Peyer's patch (tissue), 4 donors: Measurements from ENCODE around the gene TFDP1. TPM values are rescaled to one million over a fixed set of nuclear protein-coding genes. Genes with fewer than 3 reads are reported as not detected.

Source experiments
- DNase-seq, 3 donors: peaks; one replicate each; pipeline ENCODE4 v3.0.0-alpha.2; 2017 to 2019
- H3K27ac ChIP-seq, 4 donors: fragments of 200-600 bp; sonication (generic); one replicate each; pipeline ENCODE4 v1.5.1; 2016 to 2019
- H3K27me3 ChIP-seq, 2 donors: fragments of 200-600 bp; sonication (generic); one replicate each; pipeline ENCODE4 v1.5.1; 2019
- H3K36me3 ChIP-seq, 3 donors: fragments of 200-600 bp; sonication (generic); one replicate each; pipeline ENCODE4 v1.5.1; 2016 to 2019
- H3K4me1 ChIP-seq, 4 donors: fragments of 200-600 bp; sonication (generic); one replicate each; pipeline ENCODE4 v1.5.1; 2016 to 2019
- H3K4me3 ChIP-seq, 4 donors: fragments of 200-600 bp; sonication (generic); 1 replicate in 3 of 4; 2 replicates in 1 of 4; pipeline ENCODE4 v1.5.1; 2016 to 2019; ENCODE audit warnings: mild to moderate bottlenecking in 1 of 4
- H3K9me3 ChIP-seq, 4 donors: fragments of 200-600 bp; sonication (generic); one replicate each; pipeline ENCODE4 v1.5.1; 2016 to 2019; ENCODE audit warnings: mild to moderate bottlenecking in 1 of 4
- CTCF ChIP-seq, 6 experiments: fragments of 450-650 bp in 4 of 6; fragments of 200-600 bp in 2 of 6; sonication (generic) in 1 of 6; IDR thresholded peaks; one replicate each; pipeline ENCODE4 v1.5.1; 2017 to 2019; ENCODE audit warnings: antibody characterized with exemption in 6 of 6, mild to moderate bottlenecking in 3 of 6, moderate library complexity in 1 of 6
- POLR2A ChIP-seq, 2 donors: fragments of 450-650 bp; IDR thresholded peaks; one replicate each; pipeline ENCODE4 v1.5.1; 2017; ENCODE audit warnings: antibody characterized with exemption in 2 of 2, mild to moderate bottlenecking in 2 of 2, moderate library complexity in 2 of 2
- total RNA-seq, 4 donors: library from RNA; depleted of rRNA; stranded (reverse); fragments of >200 nt; gene quantifications; one replicate each; pipeline ENCODE4 v1.1.0, GENCODE V29; 2016

The TFDP1 gene
- total RNA-seq, 4 donors from 2014 or later = 37.0 to 75.1 (median 48.0) TPM

- DNase-seq = peak in 2 of 3 donors; percentile 4 to 8
These were observed 75.5 kb downstream of the TFDP1 start for GRCh38 chr13:113660066-113660465.

GRCh38 chr13:113661509-113661908, 77.0 kb downstream of the TFDP1 start:
- no peak overlapping the region for H3K27ac ChIP-seq
- no peak for DNase-seq
- TF ChIP-seq CTCF (IDR thresholded peaks at IDR 0.05) (no peak), POLR2A (IDR thresholded peaks at IDR 0.05) (no peak)
- no peaks in the 10 kb centered on the region for H3K4me1 ChIP-seq
- no peaks in the 10 kb centered on the region for H3K27me3 ChIP-seq
- H3K4me3 ChIP-seq = no peak overlapping the region
- H3K36me3 ChIP-seq = no peaks in the 10 kb centered on the region
- H3K9me3 ChIP-seq = no peaks in the 10 kb centered on the region

More at GRCh38 chr13:113660066-113660465, 75.5 kb downstream of the TFDP1 start:
- no peaks in the 10 kb centered on the region for H3K27me3 ChIP-seq
- H3K27ac ChIP-seq = no peak overlapping the region
- no peaks in the 10 kb centered on the region for H3K4me1 ChIP-seq
- no peaks in the 10 kb centered on the region for H3K36me3 ChIP-seq
- TF ChIP-seq CTCF (IDR thresholded peaks at IDR 0.05) = no peak
- no peak for TF ChIP-seq POLR2A (IDR thresholded peaks at IDR 0.05)
- no peak overlapping the region for H3K4me3 ChIP-seq
- H3K9me3 ChIP-seq = no peaks in the 10 kb centered on the region

- TF ChIP-seq CTCF (IDR thresholded peaks at IDR 0.05) = no peak
- H3K4me1 ChIP-seq = no peaks in the 10 kb centered on the region
- no peaks in the 10 kb centered on the region for H3K9me3 ChIP-seq
- no peak overlapping the region for H3K4me3 ChIP-seq
- DNase-seq = peak in 2 of 3 donors; percentile 34 to 41
- no peaks in the 10 kb centered on the region for H3K27me3 ChIP-seq
- no peaks in the 10 kb centered on the region for H3K36me3 ChIP-seq
- H3K27ac ChIP-seq = no peak overlapping the region
These were observed 79.4 kb downstream of the TFDP1 start for GRCh38 chr13:113663934-113664333.

- no peaks in the 10 kb centered on the region for H3K4me1 ChIP-seq
- no peak overlapping the region for H3K4me3 ChIP-seq
- no peaks in the 10 kb centered on the region for H3K36me3 ChIP-seq
- no peaks in the 10 kb centered on the region for H3K27me3 ChIP-seq
- TF ChIP-seq POLR2A (IDR thresholded peaks at IDR 0.05) = no peak
- TF ChIP-seq CTCF (IDR thresholded peaks at IDR 0.05) = no peak
- no peak overlapping the region for H3K27ac ChIP-seq
- peak in 2 of 3 donors; percentile 38 to 44 for DNase-seq
- no peaks in the 10 kb centered on the region for H3K9me3 ChIP-seq
These were observed 80.4 kb downstream of the TFDP1 start for GRCh38 chr13:113664751-113665596.

- no peak overlapping the region for H3K4me3 ChIP-seq
- no peak for TF ChIP-seq POLR2A (IDR thresholded peaks at IDR 0.05)
- no peak for TF ChIP-seq CTCF (IDR thresholded peaks at IDR 0.05)
- H3K36me3 ChIP-seq = no peaks in the 10 kb centered on the region
- no peaks in the 10 kb centered on the region for H3K27me3 ChIP-seq
- peak in 1 of 3 donors; percentile 29 for DNase-seq
- H3K4me1 ChIP-seq = no peaks in the 10 kb centered on the region
- H3K9me3 ChIP-seq = no peaks in the 10 kb centered on the region
- H3K27ac ChIP-seq = no peak overlapping the region
These were observed 81.2 kb downstream of the TFDP1 start for GRCh38 chr13:113665597-113666328.
